WERI-Rb-1 (cell line): ENCODE measurements around the gene TUBA8.

Source experiments
- DNase-seq: peaks from one replicate; pipeline ENCODE4 v3.0.0-alpha.2; 2020
- H3K27ac ChIP-seq: fragments of 250-450 bp; sonication (Bioruptor Pico); 2 replicates; pipeline ENCODE4 v1.5.1; 2020; ENCODE audit warnings: mild to moderate bottlenecking, moderate library complexity
- H3K27me3 ChIP-seq: fragments of 250-450 bp; sonication (Bioruptor Pico); 2 replicates; pipeline ENCODE4 v1.5.1; 2021; ENCODE audit warnings: mild to moderate bottlenecking, low read depth, moderate library complexity; ENCODE audit not compliant: insufficient read depth, severe bottlenecking
- H3K36me3 ChIP-seq: fragments of 250-450 bp; sonication (Bioruptor Pico); 2 replicates; pipeline ENCODE4 v1.5.1; 2020; ENCODE audit warnings: mild to moderate bottlenecking, moderate library complexity
- H3K4me3 ChIP-seq: 2 replicates; pipeline ENCODE4 v1.5.1; 2011; ENCODE audit warnings: low read depth, mild to moderate bottlenecking, control low read depth, low read length
- H3K9me3 ChIP-seq: fragments of 250-450 bp; sonication (Bioruptor Pico); 2 replicates; pipeline ENCODE4 v1.5.1; 2021; ENCODE audit warnings: mild to moderate bottlenecking, moderate library complexity; ENCODE audit not compliant: severe bottlenecking
- TF ChIP-seq, protein P1 (sequence below): IDR thresholded peaks from 2 replicates; pipeline ENCODE4 v1.5.1; 2011; ENCODE audit warnings: low read depth, mild to moderate bottlenecking, control low read depth, inconsistent platforms, low read length

TUBA8 gene

GRCh38 chr22:18088825-18089568 is 21.6 kb upstream of the TUBA8 start:
- Histone ChIP-seq H3K36me3 (peaks cover 44% of the 10 kb centered on the region), H3K4me3 (no peak overlapping the region), H3K27ac (no peak overlapping the region), H3K9me3 (no peaks in the 10 kb centered on the region), H3K27me3 (no peaks in the 10 kb centered on the region)
- TF ChIP-seq, protein P1, sequence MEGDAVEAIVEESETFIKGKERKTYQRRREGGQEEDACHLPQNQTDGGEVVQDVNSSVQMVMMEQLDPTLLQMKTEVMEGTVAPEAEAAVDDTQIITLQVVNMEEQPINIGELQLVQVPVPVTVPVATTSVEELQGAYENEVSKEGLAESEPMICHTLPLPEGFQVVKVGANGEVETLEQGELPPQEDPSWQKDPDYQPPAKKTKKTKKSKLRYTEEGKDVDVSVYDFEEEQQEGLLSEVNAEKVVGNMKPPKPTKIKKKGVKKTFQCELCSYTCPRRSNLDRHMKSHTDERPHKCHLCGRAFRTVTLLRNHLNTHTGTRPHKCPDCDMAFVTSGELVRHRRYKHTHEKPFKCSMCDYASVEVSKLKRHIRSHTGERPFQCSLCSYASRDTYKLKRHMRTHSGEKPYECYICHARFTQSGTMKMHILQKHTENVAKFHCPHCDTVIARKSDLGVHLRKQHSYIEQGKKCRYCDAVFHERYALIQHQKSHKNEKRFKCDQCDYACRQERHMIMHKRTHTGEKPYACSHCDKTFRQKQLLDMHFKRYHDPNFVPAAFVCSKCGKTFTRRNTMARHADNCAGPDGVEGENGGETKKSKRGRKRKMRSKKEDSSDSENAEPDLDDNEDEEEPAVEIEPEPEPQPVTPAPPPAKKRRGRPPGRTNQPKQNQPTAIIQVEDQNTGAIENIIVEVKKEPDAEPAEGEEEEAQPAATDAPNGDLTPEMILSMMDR = no peak
- DNase-seq = no peak

- Histone ChIP-seq H3K27me3 (no peaks in the 10 kb centered on the region), H3K9me3 (no peaks in the 10 kb centered on the region), H3K4me3 (no peak overlapping the region), H3K36me3 (peaks cover 35% of the 10 kb centered on the region), H3K27ac (no peak overlapping the region)
- no peak for DNase-seq
- TF ChIP-seq, protein P1 = no peak
Measured at GRCh38 chr22:18090286-18090685, 20.3 kb upstream of the TUBA8 start.

DNA sequence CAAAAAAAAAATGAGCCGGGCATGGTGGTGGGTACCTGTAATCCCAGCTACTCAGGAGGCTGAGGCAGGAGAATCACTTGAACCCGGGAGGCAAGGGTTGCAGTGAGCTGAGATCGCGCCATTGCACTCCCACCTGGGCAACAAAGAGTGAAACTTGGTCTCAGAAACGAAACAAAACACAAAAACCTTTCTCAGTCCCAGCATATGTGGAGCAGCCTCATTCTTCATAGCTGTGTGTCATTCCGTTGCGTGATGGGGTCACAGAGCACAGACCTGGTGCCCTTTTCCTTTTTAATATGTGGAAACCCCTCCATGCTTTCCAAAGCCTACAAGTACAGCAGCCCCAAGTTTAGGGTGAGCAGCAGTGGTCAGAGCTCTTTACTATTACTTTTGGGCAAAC is 19.1 kb upstream of the TUBA8 start:
- H3K36me3 ChIP-seq = peaks cover 23% of the 10 kb centered on the region
- TF ChIP-seq, protein P1 = no peak
- DNase-seq = no peak
- H3K27me3 ChIP-seq = no peaks in the 10 kb centered on the region
- H3K27ac ChIP-seq = no peak overlapping the region
- no peaks in the 10 kb centered on the region for H3K9me3 ChIP-seq
- H3K4me3 ChIP-seq = no peak overlapping the region

DNA sequence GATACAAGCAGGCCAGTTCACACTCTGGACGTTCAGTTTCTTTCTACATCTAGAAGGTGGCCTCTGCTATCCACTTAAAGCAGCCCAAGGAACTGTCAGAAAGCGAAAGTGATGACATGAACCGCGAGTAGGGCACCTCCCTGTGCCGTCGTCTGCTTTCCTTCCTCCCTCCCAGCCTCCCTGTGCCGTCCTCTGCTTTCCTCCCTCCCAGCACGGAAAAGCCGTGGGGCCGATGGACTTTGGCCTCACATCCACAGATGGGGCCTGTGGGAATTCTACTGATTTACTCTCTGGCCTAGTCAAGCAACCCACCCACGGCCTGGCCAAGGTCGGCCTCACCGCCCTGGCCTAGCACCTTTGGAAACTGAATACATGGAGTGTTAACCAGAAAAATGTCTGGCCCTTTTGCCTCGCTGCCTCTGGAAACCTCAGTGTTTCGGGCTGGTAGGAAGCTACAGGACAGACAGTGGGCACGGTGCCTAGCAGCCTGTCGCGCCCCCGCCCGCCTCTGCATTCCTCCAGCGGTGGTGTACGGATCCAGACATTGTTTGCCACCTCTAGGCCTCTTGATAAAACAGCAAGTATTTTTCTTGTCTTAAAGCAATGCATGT is 18.6 kb upstream of the TUBA8 start:
- TF ChIP-seq, protein P1 = no peak
- DNase-seq = no peak
- Histone ChIP-seq H3K9me3 (no peaks in the 10 kb centered on the region), H3K27me3 (no peaks in the 10 kb centered on the region), H3K4me3 (no peak overlapping the region), H3K27ac (no peak overlapping the region), H3K36me3 (peaks cover 20% of the 10 kb centered on the region)

GRCh38 chr22:18093661-18094060 is 16.9 kb upstream of the TUBA8 start:
- Histone ChIP-seq H3K4me3 (no peak overlapping the region), H3K9me3 (no peaks in the 10 kb centered on the region), H3K27me3 (no peaks in the 10 kb centered on the region), H3K36me3 (peaks cover 5% of the 10 kb centered on the region), H3K27ac (no peak overlapping the region)
- no peak for DNase-seq
- TF ChIP-seq, protein P1 = no peak
